Measurements from ENCODE around the gene ZDHHC9.
A peak's percentile ranks its signal among the peaks of the same experiment; 100 is the strongest.

The ZDHHC9 gene

GRCh38 chrX:129785160-129785947 is 58.3 kb downstream of the ZDHHC9 start:
- no peak for DNase-seq (ENCODE audit: low spot score)

- DNase-seq (ENCODE audit: low spot score): no peak
Observed at GRCh38 chrX:129784371-129784770, 59.3 kb downstream of the ZDHHC9 start.

- no peak for DNase-seq (ENCODE audit: low spot score)
Observed at GRCh38 chrX:129783291-129783713, 60.4 kb downstream of the ZDHHC9 start.

- no peak for DNase-seq (ENCODE audit: low spot score)
Observed at GRCh38 chrX:129782706-129783105, 61.0 kb downstream of the ZDHHC9 start.

DNA sequence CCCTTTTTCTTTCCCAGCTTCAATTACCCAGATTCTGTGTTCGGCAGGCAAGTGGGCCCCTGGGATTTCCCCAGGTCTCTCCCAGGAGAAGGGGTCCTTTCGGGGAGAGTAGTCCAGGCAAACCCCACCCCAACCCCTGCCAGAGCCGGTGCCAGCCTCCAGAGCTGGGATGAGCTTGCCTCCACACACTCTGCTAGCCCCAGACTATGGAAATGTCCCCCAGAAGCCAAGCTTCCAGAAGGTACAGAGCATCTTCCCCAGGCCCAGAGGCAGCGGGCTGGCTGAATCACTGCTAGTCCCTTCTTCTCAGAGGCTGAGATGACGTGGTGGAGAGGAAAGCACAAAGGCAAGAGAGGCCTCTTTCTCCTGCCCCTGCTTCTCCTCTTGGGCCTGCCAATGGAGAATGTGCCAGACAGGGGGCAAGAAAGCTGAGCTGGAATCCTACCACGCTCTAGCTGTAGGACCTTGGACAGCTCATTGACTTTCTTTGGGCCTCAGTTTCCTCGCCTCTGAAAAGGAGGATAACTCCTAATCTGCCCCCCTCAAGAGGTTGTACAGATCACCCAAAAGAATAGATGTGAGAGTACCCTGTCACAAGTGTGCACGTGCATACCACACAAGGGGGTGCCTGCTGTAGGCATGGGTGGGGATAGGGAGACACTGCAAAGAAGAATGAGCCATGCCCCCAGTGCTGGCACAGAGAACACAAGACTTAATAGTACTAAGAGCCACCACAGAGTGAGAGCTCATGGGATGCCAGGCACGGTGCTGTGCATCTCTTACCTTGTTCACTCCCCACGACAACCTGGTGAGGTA is 61.8 kb downstream of the ZDHHC9 start:
- DNase-seq (ENCODE audit: low spot score): no peak

DNA sequence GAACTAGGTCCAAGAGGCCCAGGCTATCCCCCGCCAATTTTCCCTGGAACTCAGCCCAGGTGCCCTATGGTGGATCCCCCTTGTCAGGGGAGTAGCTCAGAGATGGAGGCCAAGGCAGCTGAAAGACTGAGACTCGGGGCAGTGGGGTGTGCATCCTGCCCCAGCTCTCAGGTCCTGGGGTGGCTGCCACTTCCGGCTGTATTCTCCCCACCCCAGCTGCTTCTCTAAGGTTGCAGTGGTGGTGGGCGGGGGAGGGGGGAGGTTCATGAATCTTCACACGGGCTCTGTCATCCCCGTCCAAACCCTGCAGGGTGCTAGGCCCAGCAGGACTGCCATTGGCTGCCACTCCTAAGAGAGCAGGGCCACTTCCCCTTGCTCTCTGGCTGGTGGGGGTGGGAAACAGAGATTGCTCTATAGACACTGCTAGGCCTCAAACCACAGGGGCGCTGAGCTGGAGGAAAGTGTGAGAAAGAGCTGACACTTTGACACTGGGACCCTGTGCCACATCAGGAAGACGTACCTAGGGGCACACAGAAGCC is 62.5 kb downstream of the ZDHHC9 start:
- DNase-seq (ENCODE audit: low spot score): no peak

DNA sequence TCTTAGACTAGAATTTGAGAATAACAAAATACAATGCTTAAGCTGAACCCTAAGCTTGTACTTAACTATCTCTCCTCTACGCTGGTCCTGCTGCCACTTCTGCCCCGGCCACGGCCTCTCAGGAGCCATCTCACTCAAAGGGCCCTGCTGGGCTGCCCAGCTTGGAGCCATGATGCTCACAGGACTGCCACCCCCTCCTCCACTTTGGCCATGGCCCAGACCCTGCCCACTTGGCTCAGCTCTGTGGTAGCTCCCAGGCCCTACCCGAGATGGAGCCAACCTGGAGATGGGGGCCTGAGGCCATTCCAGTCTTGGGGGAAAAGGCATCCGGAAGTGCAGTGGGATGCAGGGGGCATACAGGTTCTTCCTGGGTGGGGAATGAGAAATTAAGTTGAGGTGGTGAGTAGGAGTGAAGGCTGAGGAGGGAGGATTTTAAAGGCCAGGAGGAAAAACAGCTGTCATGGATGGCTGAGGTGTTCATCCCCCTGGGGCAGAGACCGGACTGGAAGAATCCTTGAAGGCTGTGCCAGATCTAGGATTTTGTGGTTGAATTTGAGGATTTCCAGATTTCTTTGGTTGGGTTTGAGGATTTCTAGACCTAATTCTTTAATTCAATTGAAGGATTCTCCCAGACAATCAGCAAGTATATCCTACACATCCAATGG is 63.1 kb downstream of the ZDHHC9 start:
- DNase-seq (ENCODE audit: low spot score): no peak

GRCh38 chrX:129779747-129780146 is 63.9 kb downstream of the ZDHHC9 start, which contains the start of gene SASH3:
Gene SASH3, plus strand, starts transcription at chrX:129779949. Its CDS starts 149 bp downstream, at chrX:129780098.
- no peak for DNase-seq (ENCODE audit: low spot score)

- DNase-seq (ENCODE audit: low spot score): no peak
Observed at GRCh38 chrX:129779086-129779672, 64.5 kb downstream of the ZDHHC9 start.

DNA sequence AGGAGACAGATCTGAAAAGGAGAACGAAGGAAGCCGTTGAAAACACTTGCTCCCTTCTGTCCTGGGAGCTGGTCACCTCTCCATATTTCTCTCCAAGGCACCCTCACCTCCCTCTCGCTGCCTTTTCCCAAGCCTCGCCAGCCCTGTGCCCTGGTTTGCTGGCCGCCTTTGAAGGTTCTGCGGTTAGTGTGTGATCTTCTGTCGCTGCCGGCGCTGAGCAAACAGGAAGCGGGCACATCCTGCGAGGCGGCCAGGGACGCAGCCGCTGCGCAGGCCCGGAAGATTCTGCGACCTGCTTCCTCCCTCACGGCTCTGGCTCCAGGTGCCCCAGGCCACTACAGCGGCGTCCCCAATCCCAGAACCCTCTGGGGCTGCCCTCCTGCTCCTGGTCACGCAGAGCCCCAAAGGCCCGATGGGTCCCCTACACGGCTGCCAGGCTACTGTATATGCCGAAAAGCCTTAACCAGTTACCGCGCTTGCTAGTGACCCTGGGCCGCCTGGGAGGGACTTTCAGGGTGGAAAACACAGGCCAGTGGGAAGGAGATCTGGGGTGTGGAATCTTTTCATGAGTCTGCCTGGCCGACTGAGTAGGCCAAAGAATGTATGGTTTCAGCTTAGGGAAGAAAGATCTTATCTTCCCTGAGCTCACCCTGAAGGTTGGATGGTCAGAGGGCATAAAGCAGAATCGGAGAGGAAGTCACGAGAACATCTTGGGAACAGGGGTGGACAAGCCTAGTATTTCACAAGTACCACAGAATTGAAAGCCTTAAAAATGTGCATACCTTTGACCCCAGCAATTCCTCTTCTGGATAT is 66.3 kb downstream of the ZDHHC9 start:
- no peak for DNase-seq (ENCODE audit: low spot score)

DNA sequence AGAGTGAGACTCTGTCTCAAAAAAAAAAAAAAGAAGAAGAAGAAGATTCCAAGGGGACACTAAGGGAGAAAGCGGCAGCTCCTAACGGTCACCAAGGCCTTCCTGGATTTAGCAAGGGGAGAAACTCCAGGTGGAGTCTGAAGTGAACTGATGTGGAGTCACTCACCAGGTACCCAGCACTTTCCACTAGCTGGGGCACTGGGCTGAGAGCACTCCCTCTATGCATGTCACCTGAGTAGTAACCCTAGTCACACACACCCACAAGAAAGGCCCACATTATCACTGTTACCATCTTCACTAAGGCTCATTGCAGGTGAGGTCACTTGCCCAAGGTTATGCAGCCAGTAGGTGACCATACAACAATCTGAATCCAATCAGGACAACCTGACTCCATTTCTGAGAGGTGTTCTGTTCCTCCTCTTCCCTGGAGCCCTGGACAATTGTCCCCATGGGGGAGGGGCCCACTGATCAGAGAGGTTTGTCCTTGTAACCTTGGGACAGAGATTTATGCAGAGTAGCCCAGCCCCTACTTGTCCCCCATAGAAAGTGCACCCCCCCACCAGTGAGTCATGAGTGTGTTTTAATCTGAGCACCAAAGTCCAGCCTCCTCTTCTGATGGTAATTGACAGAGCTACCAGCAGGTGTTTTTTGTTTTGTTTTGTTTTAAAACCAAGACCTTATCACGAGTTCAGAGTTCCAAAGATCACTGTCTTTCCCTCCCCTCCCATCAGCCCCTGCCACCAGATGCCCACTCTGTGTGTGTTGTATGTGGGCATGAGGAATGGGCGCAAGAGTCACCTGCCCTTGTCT is 69.8 kb downstream of the ZDHHC9 start:
- no peak for DNase-seq (ENCODE audit: low spot score)

GRCh38 chrX:129772796-129773431 is 70.8 kb downstream of the ZDHHC9 start:
- DNase-seq (ENCODE audit: low spot score): peak; percentile 21

DNA sequence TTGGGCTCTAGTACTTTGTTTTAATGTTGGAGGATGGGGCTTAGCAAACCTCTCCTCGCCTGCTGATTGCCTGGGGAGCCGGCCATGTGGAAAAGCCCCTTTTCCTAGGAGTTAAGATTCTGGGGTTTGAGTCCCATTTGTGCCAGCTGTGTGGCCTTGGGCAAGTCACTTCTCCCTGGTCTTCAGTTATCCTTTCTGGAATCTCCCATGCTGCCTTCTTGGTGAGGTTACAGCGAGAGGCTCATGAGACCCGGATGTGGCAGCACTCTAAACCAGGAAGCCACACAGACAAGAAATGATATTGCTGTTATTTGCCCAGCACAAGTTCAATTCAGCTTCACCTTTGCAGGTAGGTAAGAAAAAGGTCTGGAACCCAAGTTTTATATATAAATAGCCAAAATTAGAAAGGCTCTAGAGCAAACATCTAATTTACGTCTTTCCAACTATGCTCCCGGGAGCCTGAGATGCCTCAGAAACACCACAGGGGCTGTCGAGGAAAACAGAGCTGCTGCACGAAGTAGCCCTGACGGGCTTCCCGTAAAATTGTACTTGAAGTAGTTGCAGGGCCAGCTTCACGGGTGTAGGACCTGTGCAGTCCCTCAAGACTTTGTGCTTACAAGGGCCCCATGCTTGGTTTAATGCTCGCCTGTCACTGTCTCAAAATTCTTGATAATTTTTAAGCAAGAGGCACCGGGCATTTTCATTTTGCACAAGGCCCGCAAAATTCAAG is 72.3 kb downstream of the ZDHHC9 start:
- no peak for DNase-seq (ENCODE audit: low spot score)

- no peak for DNase-seq (ENCODE audit: low spot score)
Observed at GRCh38 chrX:129769467-129770154, 74.1 kb downstream of the ZDHHC9 start.

DNA sequence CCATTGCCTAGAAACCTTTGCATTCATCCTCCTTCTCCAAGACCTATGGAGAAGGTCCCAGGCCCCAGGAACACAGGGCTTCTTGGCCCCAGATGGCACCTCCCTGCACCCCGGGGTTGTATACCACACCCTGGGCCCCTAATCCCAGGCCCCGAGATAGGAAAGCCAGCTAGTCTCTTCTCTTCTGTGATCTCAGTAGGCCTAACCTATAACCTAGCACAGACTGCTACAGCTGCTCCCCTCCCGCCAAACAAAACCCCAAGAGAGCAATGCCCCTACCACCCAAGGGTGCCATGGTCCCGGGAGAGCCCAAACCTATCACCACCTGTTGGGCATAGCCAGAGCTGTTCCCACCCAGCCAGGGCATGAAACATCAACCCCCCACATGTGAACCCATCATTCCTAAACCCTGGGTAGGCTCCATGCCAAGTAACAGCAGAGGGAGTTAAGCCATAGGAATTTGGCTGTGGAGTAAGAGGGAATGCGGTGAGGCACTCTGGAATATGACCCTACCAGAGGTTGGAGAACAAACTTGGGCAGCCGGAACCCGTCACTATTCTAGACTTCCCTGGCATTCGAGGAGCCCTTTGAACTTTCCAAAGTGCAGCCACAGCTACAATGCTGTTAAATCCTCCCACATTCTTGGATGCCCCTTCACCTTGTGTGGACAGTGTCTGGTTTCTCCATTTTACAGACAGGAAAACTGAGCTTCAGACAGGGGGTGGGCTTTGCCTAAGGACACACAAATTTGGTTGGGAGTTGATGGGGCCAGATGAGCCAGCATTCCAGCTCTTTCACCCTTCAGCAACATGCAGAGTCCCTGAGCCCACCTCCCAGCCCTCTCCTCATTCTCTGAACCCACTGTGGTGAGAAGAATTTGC is 74.9 kb downstream of the ZDHHC9 start:
- DNase-seq (ENCODE audit: low spot score): no peak

DNA sequence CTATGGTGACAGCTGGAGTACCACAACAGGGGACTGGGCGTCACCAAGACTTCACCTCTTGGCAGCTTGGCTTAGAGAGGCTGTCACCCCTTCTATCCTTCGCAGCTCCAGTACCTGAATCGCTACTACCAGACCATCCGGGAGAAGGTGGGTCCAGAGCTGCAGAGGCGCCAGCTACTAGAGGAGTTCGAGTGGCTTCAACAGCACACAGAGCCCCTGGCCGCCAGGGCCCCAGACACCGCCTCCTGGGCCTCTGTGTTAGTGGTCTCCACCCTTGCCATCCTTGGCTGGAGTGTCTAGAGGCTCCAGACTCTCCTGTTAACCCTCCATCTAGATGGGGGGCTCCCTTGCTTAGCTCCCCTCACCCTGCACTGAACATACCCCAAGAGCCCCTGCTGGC is 75.5 kb downstream of the ZDHHC9 start:
- no peak for DNase-seq (ENCODE audit: low spot score)

DNA sequence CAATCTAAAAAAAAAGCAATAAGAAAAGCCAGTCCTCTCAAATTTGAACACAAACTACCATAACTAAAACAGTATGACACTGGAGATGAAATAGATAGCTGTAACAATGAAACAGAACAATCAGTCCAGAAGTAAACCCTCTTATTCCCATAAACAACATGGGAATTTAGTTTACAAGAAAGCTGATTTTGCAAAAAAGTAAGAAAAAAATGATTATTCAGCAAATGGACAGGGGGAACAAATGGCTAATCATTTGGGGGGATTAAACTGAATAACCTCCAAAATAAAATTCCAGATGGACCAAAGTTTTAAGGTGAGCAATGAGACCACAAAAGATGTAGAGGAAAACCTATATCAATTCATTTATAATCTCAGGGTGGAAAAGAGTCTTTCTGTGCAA is 80.0 kb downstream of the ZDHHC9 start:
- no peak for DNase-seq (ENCODE audit: low spot score)
